ENCODE measurements around the gene BRIP1. TPM values are rescaled to one million over a fixed set of nuclear protein-coding genes. Genes with fewer than 3 reads are reported as not detected.

BRIP1 gene
- total RNA-seq, 1 donor, result 22.9 TPM

GRCh38 chr17:61646482-61646881, 216.8 kb downstream of the BRIP1 start:
- DNase-seq (ENCODE audit: low read depth), result no peak
- no peak overlapping the region for H3K4me3 ChIP-seq (ENCODE audit: low read depth, low read length)
- no peak for TF ChIP-seq CTCF (IDR thresholded peaks at IDR 0.05; ENCODE audit: insufficient read depth, low read depth, low read length)

- no peak overlapping the region for H3K4me3 ChIP-seq (ENCODE audit: low read depth, low read length)
- no peak for TF ChIP-seq CTCF (IDR thresholded peaks at IDR 0.05; ENCODE audit: insufficient read depth, low read depth, low read length)
- DNase-seq (ENCODE audit: low read depth), result no peak
Measured at GRCh38 chr17:61645920-61646319, 217.4 kb downstream of the BRIP1 start.

DNA sequence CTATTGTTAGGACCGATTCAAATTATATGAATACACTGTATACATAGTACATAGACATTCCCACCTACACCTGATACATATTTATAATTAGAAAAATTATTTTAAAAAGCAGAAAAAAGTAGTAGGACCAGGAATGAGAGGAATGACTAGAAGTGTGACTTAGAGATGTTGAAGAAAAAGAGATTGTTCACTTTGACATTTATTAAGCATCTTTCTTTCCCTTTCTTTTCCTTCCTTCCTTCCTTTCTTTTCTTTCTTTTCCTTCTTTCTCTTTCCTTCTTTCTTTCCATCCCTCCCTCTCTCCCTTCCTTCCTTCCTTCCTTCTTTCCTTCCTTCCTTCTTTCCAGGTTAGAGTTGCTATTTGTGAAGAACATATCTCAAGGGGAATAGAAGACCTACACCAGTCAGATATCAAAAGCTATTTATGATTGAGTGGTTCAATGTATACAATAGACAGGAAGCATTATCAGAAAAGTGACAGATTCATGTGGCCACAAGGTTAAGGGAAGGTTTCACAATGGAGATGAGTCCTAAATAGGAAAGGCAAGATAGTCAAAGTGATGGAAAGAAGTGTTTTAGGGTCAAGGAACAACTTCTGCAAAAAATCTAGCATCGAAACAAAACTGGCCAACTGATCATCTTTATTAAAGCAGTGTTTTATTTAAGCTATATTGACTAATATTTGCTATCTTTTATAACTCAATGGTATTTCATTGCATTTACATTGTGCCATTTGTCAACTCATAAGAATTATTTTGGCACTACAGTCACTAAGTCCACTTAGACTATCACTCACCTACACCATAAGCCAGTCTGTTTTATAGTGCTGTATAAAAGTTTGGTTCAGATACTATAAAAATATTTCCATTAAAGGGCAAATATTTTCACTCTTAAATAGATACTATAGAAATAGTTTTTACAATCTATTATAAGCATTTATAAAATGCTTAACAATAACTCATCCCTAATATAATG, 218.2 kb downstream of the BRIP1 start:
- DNase-seq (ENCODE audit: low read depth), result no peak
- TF ChIP-seq CTCF (IDR thresholded peaks at IDR 0.05; ENCODE audit: insufficient read depth, low read depth, low read length), result no peak
- H3K4me3 ChIP-seq (ENCODE audit: low read depth, low read length), result no peak overlapping the region

DNA sequence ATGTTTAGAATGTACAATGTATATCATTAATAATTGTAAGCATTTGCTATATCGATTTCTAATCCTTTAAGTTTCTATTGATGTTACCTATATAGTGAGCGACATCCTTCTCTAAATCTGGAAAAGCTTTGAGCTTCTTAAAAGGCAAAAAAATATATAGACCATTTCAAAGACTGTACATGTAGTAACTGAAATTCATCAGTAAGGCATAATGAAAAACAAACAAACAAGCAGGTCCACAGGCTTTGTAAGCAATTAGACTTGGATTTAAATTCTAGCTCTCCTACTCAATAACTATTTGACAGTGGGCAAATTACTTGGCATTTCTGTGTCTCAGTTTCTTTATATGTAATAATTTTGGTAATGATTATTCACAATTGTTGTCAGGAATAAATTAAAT, 220.6 kb downstream of the BRIP1 start:
- TF ChIP-seq CTCF (IDR thresholded peaks at IDR 0.05; ENCODE audit: insufficient read depth, low read depth, low read length), result no peak
- DNase-seq (ENCODE audit: low read depth), result no peak
- no peak overlapping the region for H3K4me3 ChIP-seq (ENCODE audit: low read depth, low read length)

- no peak for TF ChIP-seq CTCF (IDR thresholded peaks at IDR 0.05; ENCODE audit: insufficient read depth, low read depth, low read length)
- no peak overlapping the region for H3K4me3 ChIP-seq (ENCODE audit: low read depth, low read length)
- DNase-seq (ENCODE audit: low read depth), result no peak
Measured at GRCh38 chr17:61641715-61642114, 221.6 kb downstream of the BRIP1 start.

DNA sequence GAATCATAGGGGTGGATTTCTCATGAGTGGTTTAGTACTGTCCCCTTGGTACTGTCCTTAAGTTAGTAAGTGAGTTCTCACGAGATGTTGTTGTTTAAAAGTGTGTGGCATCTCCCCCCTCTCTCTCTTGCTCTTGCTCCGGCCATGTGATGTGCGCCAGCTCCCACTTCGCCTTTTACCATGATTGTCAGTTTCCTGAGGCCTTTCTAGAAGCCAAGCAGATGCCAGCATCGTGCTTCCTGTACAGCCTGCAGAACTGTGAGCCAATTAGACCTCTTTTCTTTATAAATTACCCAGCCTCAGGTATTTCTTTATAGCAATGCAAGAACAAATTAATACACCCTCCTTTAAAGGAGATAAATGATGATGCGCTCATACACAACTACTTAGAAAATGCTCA, 222.2 kb downstream of the BRIP1 start:
- no peak for TF ChIP-seq CTCF (IDR thresholded peaks at IDR 0.05; ENCODE audit: insufficient read depth, low read depth, low read length)
- no peak overlapping the region for H3K4me3 ChIP-seq (ENCODE audit: low read depth, low read length)
- no peak for DNase-seq (ENCODE audit: low read depth)

Data from fibroblast of villous mesenchyme (primary cell).